Tibial nerve (tissue), 3 donors: ENCODE results near the gene NOS1AP.

ENCODE experiments used
- POLR2A ChIP-seq, 2 donors: fragments of 450-650 bp; IDR thresholded peaks; one replicate each; pipeline ENCODE4 v1.6.1; 2017; ENCODE audit warnings: antibody characterized with exemption in 2 of 2, mild to moderate bottlenecking in 2 of 2, moderate library complexity in 2 of 2
- TF ChIP-seq, protein P1 (sequence below), 5 experiments: fragments of 200-600 bp in 3 of 5; fragments of 450-650 bp in 2 of 5; sonication (generic) in 3 of 5; IDR thresholded peaks; one replicate each; pipeline ENCODE4 v1.5.1; 2016 to 2019; ENCODE audit warnings: antibody characterized with exemption in 5 of 5, mild to moderate bottlenecking in 3 of 5, moderate library complexity in 2 of 5

DNA sequence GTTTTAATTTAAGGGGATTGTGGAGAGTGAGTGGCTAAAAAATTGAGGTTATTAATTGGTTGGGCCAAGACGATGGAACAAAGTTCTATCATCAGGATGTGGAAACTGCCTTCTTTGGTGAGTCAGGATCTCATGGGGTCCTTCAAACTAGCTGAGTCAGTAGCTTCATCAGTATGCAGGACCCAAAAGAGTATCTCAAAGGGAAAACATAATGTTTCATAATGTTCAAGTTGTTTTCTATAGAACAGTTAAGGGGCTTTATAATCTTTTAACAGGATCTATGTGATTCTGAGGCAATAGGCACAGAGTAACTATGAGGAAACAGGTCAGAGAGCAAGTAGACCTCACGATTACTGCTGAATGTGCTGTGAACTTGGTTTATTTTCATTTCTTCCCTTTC is 42.6 kb upstream of the NOS1AP start:
- TF ChIP-seq POLR2A (IDR thresholded peaks at IDR 0.05): no peak
- TF ChIP-seq, protein P1, sequence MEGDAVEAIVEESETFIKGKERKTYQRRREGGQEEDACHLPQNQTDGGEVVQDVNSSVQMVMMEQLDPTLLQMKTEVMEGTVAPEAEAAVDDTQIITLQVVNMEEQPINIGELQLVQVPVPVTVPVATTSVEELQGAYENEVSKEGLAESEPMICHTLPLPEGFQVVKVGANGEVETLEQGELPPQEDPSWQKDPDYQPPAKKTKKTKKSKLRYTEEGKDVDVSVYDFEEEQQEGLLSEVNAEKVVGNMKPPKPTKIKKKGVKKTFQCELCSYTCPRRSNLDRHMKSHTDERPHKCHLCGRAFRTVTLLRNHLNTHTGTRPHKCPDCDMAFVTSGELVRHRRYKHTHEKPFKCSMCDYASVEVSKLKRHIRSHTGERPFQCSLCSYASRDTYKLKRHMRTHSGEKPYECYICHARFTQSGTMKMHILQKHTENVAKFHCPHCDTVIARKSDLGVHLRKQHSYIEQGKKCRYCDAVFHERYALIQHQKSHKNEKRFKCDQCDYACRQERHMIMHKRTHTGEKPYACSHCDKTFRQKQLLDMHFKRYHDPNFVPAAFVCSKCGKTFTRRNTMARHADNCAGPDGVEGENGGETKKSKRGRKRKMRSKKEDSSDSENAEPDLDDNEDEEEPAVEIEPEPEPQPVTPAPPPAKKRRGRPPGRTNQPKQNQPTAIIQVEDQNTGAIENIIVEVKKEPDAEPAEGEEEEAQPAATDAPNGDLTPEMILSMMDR (IDR thresholded peaks at IDR 0.05): no peak
